Left lobe of liver (tissue), 2 donors: ENCODE measurements around the gene SMARCC1. TPM values are rescaled to one million over a fixed set of nuclear protein-coding genes. Genes with fewer than 3 reads are reported as not detected.

Experiments used
- ATAC-seq: fragments of 200-7000 bp; cut with Tn5 transposase; one replicate; pipeline ENCODE4 v1.9.1; 2020; ENCODE audit warnings: mild to moderate bottlenecking, moderate library complexity
- DNase-seq: peaks from one replicate; pipeline ENCODE4 v3.0.0-alpha.2; 2020; ENCODE audit warnings: low spot score
- total RNA-seq: library from RNA; stranded (reverse); gene quantifications from one replicate; pipeline ENCODE4 v1.2.1, GENCODE V29; 2021
- donor health status: DM: no; HTN: no; CAD: no; lungs with moderate emphysema.
- donor health status: DM: no; HTN: yes; CAD: no.

SMARCC1 gene
- total RNA-seq, 1 donor from 2014 or later, result 23.8 TPM

- DNase-seq, result no peak
- ATAC-seq, result no peak
These were observed 215.8 kb downstream of the SMARCC1 start for GRCh38 chr3:47565734-47566550.

GRCh38 chr3:47556351-47556750 is 225.3 kb downstream of the SMARCC1 start:
- DNase-seq (no peak), ATAC-seq (no peak)

- ATAC-seq, result no peak
- no peak for DNase-seq
These were observed 227.4 kb downstream of the SMARCC1 start for GRCh38 chr3:47554335-47554734.

- DNase-seq (no peak), ATAC-seq (no peak)
These were observed 228.3 kb downstream of the SMARCC1 start for GRCh38 chr3:47553407-47553806.

GRCh38 chr3:47542471-47543173 is 239.1 kb downstream of the SMARCC1 start:
- ATAC-seq, result no peak
- no peak for DNase-seq

- no peak for ATAC-seq
These were observed 240.0 kb downstream of the SMARCC1 start for GRCh38 chr3:47541583-47542108.

GRCh38 chr3:47540281-47540680 is 241.4 kb downstream of the SMARCC1 start:
- ATAC-seq, result no peak
- DNase-seq, result no peak

More at GRCh38 chr3:47541583-47542108, 240.0 kb downstream of the SMARCC1 start:
- DNase-seq, result no peak

- DNase-seq (no peak), ATAC-seq (no peak)
These were observed 244.7 kb downstream of the SMARCC1 start for GRCh38 chr3:47536967-47537366.

GRCh38 chr3:47536221-47536891 is 245.3 kb downstream of the SMARCC1 start:
- no peak for ATAC-seq

More at GRCh38 chr3:47536221-47536891, 245.3 kb downstream of the SMARCC1 start:
- no peak for DNase-seq

Other genes with a start within 250 kb of the SMARCC1 start
- 0.48 TPM for gene CSPG5, start 203.0 kb downstream of the SMARCC1 start, total RNA-seq
- 27.8 TPM for gene DHX30, start 21.2 kb upstream of the SMARCC1 start, total RNA-seq
- gene MAP4, start 234.5 kb upstream of the SMARCC1 start, total RNA-seq, result 66.1 TPM